Occipital lobe (tissue), 2 donors: ENCODE measurements around the gene CLEC10A. TPM values are rescaled to one million over a fixed set of nuclear protein-coding genes. Genes with fewer than 3 reads are reported as not detected.
"Not testable (repeated sequence)": the region's sequence is repeated elsewhere in the genome, so short reads cannot be mapped to it uniquely, and the experiment has no call there.

ENCODE experiments used
- DNase-seq: peaks from one replicate; lab custom pipeline; 2025; lab: John Stamatoyannopoulos, UW
- total RNA-seq: library from RNA; depleted of rRNA; stranded (reverse); fragments of >200 nt; gene quantifications from one replicate; pipeline ENCODE4 v1.2.3, GENCODE V29; 2014

CLEC10A gene
- total RNA-seq, 1 donor from 2014 or later: not detected

- no peak for DNase-seq
These were observed 5.1 kb downstream of the CLEC10A start for GRCh38 chr17:7074931-7075330.

GRCh38 chr17:7072406-7072805 is 7.6 kb downstream of the CLEC10A start:
- no peak for DNase-seq

DNA sequence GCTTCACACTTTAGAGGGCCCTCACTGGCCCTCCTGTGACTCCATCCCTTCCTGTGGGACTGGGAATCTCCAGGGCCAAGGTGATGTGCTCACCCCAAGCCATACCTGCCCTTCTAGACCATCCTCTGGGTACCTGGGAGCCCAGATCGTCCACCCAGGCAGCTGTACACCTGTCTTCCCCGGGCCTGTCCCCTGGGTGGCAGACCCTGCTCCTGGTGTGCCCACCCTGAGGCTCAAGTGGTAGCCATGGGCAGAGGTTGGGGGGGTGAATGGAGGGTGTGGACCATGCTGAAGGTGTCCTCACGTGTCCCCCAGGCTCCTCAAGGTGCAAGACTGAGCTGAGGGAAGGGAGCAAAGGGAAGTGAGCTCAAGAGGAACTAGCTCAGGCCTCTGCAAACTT is 9.3 kb downstream of the CLEC10A start:
- no peak for DNase-seq

DNA sequence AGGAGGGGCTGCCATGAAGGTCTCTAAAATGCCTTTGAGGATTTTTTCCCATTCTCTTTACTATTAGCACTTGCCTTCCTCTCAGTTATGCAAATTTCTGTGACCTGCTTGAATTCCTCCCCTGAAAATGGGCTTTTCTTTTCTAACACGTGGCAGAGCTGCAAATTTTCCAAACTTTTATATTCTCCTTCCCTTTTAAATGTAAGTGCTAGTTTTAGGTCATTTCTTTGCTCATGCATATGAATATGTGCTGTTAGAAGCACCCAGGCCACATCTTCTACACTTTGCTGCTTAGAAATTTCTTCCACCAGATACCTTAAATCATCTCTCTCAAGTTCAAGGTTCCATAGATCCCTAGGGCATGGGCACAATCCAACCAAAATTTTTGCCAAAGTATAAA is 11.8 kb downstream of the CLEC10A start:
- no peak for DNase-seq

DNA sequence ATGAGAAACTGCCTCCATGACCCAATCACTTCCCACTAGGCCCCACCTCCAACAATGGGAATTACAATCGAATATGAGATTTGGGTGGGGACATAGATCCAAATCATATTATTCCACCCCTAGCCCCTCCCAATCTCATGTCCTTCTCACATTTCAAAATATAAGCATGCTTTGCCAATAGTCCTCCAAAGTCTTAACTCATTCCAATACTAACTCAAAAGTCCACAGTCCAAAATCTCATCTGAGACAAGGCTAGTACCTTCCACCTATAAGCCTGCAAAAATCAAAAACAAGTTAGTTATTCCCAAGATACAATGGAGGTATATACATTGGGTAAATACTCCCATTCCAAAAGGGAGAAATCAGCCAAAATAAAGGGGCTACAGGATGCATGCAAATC is 12.9 kb downstream of the CLEC10A start:
- DNase-seq: no peak

- DNase-seq: no peak
These were observed 15.8 kb downstream of the CLEC10A start for GRCh38 chr17:7064261-7064660.

DNA sequence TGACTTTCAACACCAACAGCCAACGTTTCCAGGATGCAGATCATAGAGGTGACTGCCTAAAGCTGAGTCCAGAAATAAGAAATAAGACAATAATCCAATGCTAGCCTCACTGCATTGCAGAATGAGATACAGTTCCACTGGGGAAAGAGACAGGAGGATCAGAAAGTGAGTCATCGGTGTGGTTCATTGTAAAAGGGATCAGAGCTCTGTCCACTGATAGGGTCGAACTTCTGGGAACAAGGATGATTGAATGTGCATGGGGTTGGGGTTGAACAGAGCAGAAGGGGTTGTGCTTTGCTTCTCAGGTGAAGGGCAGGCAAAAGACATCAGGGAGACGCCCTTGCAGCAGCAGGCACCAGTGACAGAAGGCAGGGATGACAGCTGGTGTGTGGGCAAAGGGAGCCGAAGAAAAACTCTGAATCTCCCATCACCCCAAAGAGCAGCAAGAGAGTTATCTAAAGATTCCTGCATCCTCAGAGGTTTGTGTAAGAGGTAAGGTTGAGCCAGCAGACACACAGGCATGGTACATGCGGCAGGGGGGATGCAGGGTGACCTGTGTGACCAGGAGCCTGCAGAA is 16.4 kb downstream of the CLEC10A start:
- no peak for DNase-seq

GRCh38 chr17:7060165-7060891 is 19.7 kb downstream of the CLEC10A start:
- no peak for DNase-seq

DNA sequence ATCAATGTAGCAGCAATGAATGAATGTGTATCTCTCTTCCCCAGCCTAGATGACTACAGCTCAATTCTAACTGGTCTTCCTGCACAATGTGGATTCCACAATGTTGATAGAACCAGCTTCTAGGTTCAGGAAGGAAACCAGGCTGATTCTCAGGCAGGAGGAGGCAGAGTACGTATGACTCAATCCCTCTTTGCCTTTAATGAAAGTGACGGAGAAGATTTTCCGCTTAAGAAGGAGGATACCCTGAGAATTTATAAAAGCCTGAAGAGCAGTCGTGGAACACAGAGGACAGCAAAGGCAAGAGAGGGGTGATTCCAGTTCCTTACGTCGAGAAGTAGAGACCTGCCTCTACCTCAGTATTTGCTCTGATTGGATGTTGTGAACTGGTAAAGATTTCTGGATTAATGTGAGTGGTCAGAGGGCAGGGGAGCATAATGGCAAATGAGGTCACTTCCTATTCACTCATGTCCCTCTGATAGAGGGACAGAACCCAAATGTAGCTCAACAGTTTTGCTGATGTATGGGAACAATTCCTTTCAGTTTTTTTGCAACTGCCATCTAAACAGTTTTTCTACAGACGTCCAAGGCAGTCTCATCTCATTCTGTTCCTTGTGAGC is 21.1 kb downstream of the CLEC10A start:
- DNase-seq: no peak

GRCh38 chr17:7056386-7056785 is 23.7 kb downstream of the CLEC10A start:
- DNase-seq: no peak

DNA sequence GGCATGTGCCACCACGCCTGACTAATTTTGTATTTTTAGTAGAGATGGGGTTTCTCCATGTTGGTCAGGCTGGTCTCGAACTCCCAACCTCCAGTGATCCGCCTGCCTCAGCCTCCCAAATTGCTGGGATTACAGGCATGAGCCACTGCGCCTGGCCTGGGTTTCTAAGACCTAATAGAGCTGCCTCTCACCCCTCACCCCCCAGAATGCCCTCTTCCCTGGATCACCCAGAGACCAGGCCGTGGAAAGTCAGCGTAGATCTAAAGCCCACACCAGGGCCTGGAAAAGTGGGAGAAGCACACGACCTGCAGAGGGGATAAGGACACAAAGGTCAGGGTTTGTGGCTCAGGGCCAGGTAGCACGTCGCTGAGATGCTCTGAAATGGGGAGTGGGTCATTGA is 29.5 kb downstream of the CLEC10A start:
- DNase-seq: not testable (repeated sequence)

- no peak for DNase-seq
These were observed 31.1 kb downstream of the CLEC10A start for GRCh38 chr17:7048968-7049367.

- DNase-seq: no peak
These were observed 32.5 kb downstream of the CLEC10A start for GRCh38 chr17:7047566-7047965.

- not testable (repeated sequence) for DNase-seq
These were observed 33.2 kb downstream of the CLEC10A start for GRCh38 chr17:7046725-7047397.

- DNase-seq: peak; percentile 38
These were observed 33.8 kb downstream of the CLEC10A start for GRCh38 chr17:7046127-7046724.

DNA sequence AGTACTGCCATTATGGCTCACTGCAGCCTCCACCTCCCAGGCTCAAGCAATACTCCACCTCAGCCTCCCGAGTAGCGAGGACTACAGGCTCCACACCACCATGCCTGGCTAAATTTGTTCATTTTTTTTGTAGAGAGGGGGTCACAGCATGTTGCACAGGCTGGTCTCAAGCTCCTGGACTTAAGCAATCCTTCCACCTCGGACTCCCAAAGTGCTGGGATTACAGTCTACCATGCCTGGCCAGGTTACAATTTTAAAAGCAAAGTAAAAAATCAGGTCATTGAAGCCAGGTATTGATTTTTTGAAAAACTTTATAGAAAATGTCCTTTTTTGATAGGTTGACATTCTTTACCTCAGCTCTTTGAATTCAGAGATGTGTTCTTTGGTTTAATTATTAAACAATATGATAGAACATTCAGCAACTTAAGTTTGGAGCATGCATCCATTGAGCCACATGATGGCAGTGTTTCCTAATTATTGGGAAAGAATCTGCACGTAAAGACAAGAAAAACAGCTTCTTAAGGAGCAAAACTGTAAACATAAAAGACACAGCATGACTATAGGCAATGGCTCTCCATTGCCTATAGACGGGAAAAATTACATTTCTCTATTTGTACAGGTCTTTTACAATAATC is 34.4 kb downstream of the CLEC10A start:
- DNase-seq: no peak

DNA sequence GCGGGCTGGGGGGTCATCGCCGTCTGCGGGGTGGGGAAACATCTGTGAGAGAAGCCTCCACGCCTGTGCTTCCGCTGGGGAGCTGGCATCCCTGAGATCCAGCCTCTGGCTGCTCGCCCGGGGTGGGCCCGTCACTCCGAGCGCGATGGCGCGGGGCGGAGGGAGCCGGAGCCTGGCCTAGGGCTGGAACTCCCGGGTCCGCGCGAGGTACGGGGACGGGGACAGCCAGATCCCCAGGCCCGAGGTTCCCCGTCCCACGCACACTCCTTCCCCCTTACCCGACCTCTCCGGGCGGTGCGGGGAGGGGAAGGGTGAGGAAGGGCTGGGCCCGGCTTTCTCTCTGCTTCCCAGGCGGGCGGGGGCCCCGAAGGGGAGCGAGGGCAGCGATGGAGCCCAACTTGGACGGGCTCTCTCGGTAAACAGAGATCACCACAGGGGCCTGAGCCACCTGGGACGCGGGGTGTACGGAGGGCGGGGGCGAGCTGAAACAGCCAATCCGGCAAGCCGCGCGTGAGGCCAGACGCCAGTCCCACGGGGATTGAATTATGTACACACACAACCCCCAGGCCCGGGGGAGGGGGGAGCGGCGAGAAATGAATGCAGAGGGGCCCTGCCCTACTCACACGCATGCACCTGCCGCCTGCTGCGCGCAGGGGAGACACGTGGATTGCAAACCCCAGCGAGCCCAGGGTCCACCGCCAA is 36.4 kb downstream of the CLEC10A start, which contains the start of gene SLC16A11:
Gene SLC16A11, minus strand, starts transcription at position 596 of the 702 bp plus-strand sequence. Its CDS starts 579 bp downstream, at position 17.
- DNase-seq: no peak

DNA sequence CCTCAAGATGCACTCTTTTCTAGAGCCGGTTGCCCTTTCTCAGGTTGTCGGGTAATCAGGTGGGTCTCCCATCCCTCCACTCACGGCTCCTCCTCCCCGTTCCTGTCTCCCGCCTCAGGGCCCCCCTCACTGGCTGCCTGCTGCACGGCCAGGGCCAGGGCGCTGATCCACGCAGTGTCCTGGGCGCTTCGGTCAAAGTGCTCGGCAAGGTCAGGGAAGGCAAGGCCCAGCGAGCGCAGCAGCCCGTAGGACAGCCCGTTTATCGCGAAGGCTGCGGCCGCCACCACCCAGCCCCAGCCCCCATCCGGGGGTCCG is 36.9 kb downstream of the CLEC10A start:
- no peak for DNase-seq

- no peak for DNase-seq
These were observed 37.4 kb downstream of the CLEC10A start for GRCh38 chr17:7042501-7043181.
